SK-N-SH treated with all-trans-retinoic acid at 6 μM for 48 hours (cell line): ENCODE measurements around the gene WDR90.
"Not testable (repeated sequence)": the region's sequence is repeated elsewhere in the genome, so short reads cannot be mapped to it uniquely, and the experiment has no call there.

Experiments used
- ATAC-seq: fragments of 200-7000 bp; cut with Tn5 transposase; 3 replicates; pipeline ENCODE4 v1.9.1; 2020; ENCODE audit warnings: mild to moderate bottlenecking, moderate library complexity
- ARNTL ChIP-seq: fragments of 450-650 bp; formaldehyde crosslinking; IDR thresholded peaks from 2 replicates; pipeline ENCODE4 v1.5.0; 2020; ENCODE audit warnings: low read depth, mild to moderate bottlenecking, moderate library complexity, borderline replicate concordance
- BACH2 ChIP-seq: fragments of 250-450 bp; sonication (Bioruptor Pico); IDR thresholded peaks from 2 replicates; pipeline ENCODE4 v1.9.0; 2021; ENCODE audit warnings: mild to moderate bottlenecking, borderline replicate concordance
- CREB5 ChIP-seq: fragments of 250-450 bp; sonication (Bioruptor Pico); IDR thresholded peaks from 2 replicates; pipeline ENCODE4 v1.5.1; 2020; ENCODE audit warnings: low read depth, mild to moderate bottlenecking, moderate library complexity
- CSDC2 ChIP-seq: fragments of 250-450 bp; sonication (Bioruptor Pico); IDR thresholded peaks from 2 replicates; pipeline ENCODE4 v1.5.0; 2020; ENCODE audit warnings: mild to moderate bottlenecking, moderate library complexity
- CSRNP3 ChIP-seq: fragments of 250-450 bp; sonication (Bioruptor Pico); IDR thresholded peaks from 2 replicates; pipeline ENCODE4 v1.5.1; 2021; ENCODE audit warnings: mild to moderate bottlenecking, moderate library complexity
- ESRRG ChIP-seq: fragments of 250-450 bp; sonication (Bioruptor Pico); IDR thresholded peaks from 2 replicates; pipeline ENCODE4 v1.6.1; 2021; ENCODE audit warnings: mild to moderate bottlenecking
- GLIS3 ChIP-seq: fragments of 250-450 bp; sonication (Bioruptor Pico); IDR thresholded peaks from 2 replicates; pipeline ENCODE4 v1.5.0; 2020; ENCODE audit warnings: mild to moderate bottlenecking, moderate library complexity
- ISL1 ChIP-seq: fragments of 250-450 bp; sonication (Bioruptor Pico); IDR thresholded peaks from 2 replicates; pipeline ENCODE4 v2.1.2; 2022; ENCODE audit warnings: mild to moderate bottlenecking, moderate library complexity
- OSR1 ChIP-seq: fragments of 250-450 bp; sonication (Bioruptor Pico); IDR thresholded peaks from 2 replicates; pipeline ENCODE4 v1.8.0; 2022; ENCODE audit warnings: moderate library complexity, mild to moderate bottlenecking, inconsistent platforms
- PATZ1 ChIP-seq: fragments of 250-450 bp; sonication (Bioruptor Pico); IDR thresholded peaks from 2 replicates; pipeline ENCODE4 v1.8.0; 2020; ENCODE audit warnings: mild to moderate bottlenecking, moderate library complexity, borderline replicate concordance
- PPARA ChIP-seq: fragments of 250-450 bp; sonication (Bioruptor Pico); IDR thresholded peaks from 2 replicates; pipeline ENCODE4 v1.5.0; 2020; ENCODE audit warnings: mild to moderate bottlenecking, borderline replicate concordance
- RARB ChIP-seq: fragments of 250-450 bp; sonication (Bioruptor Pico); IDR thresholded peaks from 2 replicates; pipeline ENCODE4 v1.8.0; 2021; ENCODE audit warnings: mild to moderate bottlenecking, moderate library complexity
- SNAI2 ChIP-seq: fragments of 250-450 bp; sonication (Bioruptor Pico); IDR thresholded peaks from 2 replicates; pipeline ENCODE4 v1.5.0; 2020; ENCODE audit warnings: mild to moderate bottlenecking, moderate library complexity
- TCF4 ChIP-seq: fragments of 250-450 bp; sonication (Bioruptor Pico); IDR thresholded peaks from 2 replicates; pipeline ENCODE4 v1.8.0; 2021; ENCODE audit warnings: mild to moderate bottlenecking, moderate library complexity, borderline replicate concordance
- TOX ChIP-seq: fragments of 250-450 bp; sonication (Bioruptor Pico); IDR thresholded peaks from 2 replicates; pipeline ENCODE4 v1.8.0; 2021; ENCODE audit warnings: mild to moderate bottlenecking, moderate library complexity, borderline replicate concordance
- ZC3H10 ChIP-seq: fragments of 250-450 bp; sonication (Bioruptor Pico); IDR thresholded peaks from 2 replicates; pipeline ENCODE4 v1.5.1; 2021; ENCODE audit warnings: mild to moderate bottlenecking, moderate library complexity
- ZFP3 ChIP-seq: fragments of 250-450 bp; sonication (Bioruptor Pico); IDR thresholded peaks from 2 replicates; pipeline ENCODE4 v1.5.0; 2020; ENCODE audit warnings: mild to moderate bottlenecking, moderate library complexity
- ZFP30 ChIP-seq: fragments of 450-650 bp; formaldehyde crosslinking; IDR thresholded peaks from 2 replicates; pipeline ENCODE4 v1.5.0; 2022; ENCODE audit warnings: mild to moderate bottlenecking, moderate library complexity
- ZNF565 ChIP-seq: fragments of 450-650 bp; formaldehyde crosslinking; conservative IDR thresholded peaks from 2 replicates; pipeline ENCODE4 v1.5.0; 2020; ENCODE audit warnings: low read depth, mild to moderate bottlenecking, moderate library complexity
- ZNF8 ChIP-seq: fragments of 450-650 bp; formaldehyde crosslinking; IDR thresholded peaks from 2 replicates; pipeline ENCODE4 v1.5.0; 2020; ENCODE audit warnings: mild to moderate bottlenecking, moderate library complexity
- TF ChIP-seq, protein P1 (sequence below): fragments of 250-450 bp; sonication (Bioruptor Pico); IDR thresholded peaks from 2 replicates; pipeline ENCODE4 v1.8.0; 2021; ENCODE audit warnings: low read depth, mild to moderate bottlenecking, moderate library complexity, borderline replicate concordance
- TF ChIP-seq, protein P2 (sequence below): fragments of 250-450 bp; sonication (Bioruptor Pico); IDR thresholded peaks from 2 replicates; pipeline ENCODE4 v1.5.0; 2020; ENCODE audit warnings: mild to moderate bottlenecking, moderate library complexity

Gene WDR90

GRCh38 chr16:687499-687898 is 38.3 kb downstream of the WDR90 start:
- TF ChIP-seq ZNF8 (CRISPR knock-in tag) (no peak), RARB (no peak), ZFP3 (CRISPR knock-in tag) (no peak), ZFP30 (no peak), ZC3H10 (no peak), BACH2 (CRISPR knock-in tag) (no peak), ISL1 (CRISPR knock-in tag) (no peak), PPARA (CRISPR knock-in tag) (no peak), PATZ1 (CRISPR knock-in tag) (no peak), TCF4 (no peak), ARNTL (CRISPR knock-in tag) (no peak), GLIS3 (CRISPR knock-in tag) (no peak), ZNF565 (CRISPR knock-in tag) (no peak), TOX (CRISPR knock-in tag) (no peak), CSDC2 (CRISPR knock-in tag) (no peak)
- no peak for ATAC-seq

- TF ChIP-seq ESRRG (CRISPR knock-in tag): no peak
- TF ChIP-seq, protein P1, sequence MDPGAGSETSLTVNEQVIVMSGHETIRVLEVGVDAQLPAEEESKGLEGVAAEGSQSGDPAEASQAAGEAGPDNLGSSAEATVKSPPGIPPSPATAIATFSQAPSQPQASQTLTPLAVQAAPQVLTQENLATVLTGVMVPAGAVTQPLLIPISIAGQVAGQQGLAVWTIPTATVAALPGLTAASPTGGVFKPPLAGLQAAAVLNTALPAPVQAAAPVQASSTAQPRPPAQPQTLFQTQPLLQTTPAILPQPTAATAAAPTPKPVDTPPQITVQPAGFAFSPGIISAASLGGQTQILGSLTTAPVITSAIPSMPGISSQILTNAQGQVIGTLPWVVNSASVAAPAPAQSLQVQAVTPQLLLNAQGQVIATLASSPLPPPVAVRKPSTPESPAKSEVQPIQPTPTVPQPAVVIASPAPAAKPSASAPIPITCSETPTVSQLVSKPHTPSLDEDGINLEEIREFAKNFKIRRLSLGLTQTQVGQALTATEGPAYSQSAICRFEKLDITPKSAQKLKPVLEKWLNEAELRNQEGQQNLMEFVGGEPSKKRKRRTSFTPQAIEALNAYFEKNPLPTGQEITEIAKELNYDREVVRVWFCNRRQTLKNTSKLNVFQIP (CRISPR knock-in tag): no peak
- no peak for TF ChIP-seq ARNTL (CRISPR knock-in tag)
- TF ChIP-seq PPARA (CRISPR knock-in tag): no peak
- TF ChIP-seq SNAI2 (CRISPR knock-in tag): no peak
- no peak for TF ChIP-seq CREB5 (CRISPR knock-in tag)
- no peak for TF ChIP-seq PATZ1 (CRISPR knock-in tag)
- TF ChIP-seq ISL1 (CRISPR knock-in tag): no peak
- no peak for TF ChIP-seq OSR1 (CRISPR knock-in tag)
- TF ChIP-seq TCF4: no peak
- no peak for TF ChIP-seq GLIS3 (CRISPR knock-in tag)
- no peak for TF ChIP-seq ZNF8 (CRISPR knock-in tag)
- TF ChIP-seq TOX (CRISPR knock-in tag): no peak
- no peak for TF ChIP-seq ZNF565 (CRISPR knock-in tag)
- TF ChIP-seq ZFP3 (CRISPR knock-in tag): no peak
- no peak for TF ChIP-seq CSDC2 (CRISPR knock-in tag)
- TF ChIP-seq, protein P2, sequence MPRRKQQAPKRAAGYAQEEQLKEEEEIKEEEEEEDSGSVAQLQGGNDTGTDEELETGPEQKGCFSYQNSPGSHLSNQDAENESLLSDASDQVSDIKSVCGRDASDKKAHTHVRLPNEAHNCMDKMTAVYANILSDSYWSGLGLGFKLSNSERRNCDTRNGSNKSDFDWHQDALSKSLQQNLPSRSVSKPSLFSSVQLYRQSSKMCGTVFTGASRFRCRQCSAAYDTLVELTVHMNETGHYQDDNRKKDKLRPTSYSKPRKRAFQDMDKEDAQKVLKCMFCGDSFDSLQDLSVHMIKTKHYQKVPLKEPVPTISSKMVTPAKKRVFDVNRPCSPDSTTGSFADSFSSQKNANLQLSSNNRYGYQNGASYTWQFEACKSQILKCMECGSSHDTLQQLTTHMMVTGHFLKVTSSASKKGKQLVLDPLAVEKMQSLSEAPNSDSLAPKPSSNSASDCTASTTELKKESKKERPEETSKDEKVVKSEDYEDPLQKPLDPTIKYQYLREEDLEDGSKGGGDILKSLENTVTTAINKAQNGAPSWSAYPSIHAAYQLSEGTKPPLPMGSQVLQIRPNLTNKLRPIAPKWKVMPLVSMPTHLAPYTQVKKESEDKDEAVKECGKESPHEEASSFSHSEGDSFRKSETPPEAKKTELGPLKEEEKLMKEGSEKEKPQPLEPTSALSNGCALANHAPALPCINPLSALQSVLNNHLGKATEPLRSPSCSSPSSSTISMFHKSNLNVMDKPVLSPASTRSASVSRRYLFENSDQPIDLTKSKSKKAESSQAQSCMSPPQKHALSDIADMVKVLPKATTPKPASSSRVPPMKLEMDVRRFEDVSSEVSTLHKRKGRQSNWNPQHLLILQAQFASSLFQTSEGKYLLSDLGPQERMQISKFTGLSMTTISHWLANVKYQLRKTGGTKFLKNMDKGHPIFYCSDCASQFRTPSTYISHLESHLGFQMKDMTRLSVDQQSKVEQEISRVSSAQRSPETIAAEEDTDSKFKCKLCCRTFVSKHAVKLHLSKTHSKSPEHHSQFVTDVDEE: no peak
- TF ChIP-seq CSRNP3 (CRISPR knock-in tag): no peak
- no peak for TF ChIP-seq RARB
- peak; percentile 1; the same call in 2 of the 3 replicates for ATAC-seq
Observed at GRCh38 chr16:689175-689897, 40.2 kb downstream of the WDR90 start.

DNA sequence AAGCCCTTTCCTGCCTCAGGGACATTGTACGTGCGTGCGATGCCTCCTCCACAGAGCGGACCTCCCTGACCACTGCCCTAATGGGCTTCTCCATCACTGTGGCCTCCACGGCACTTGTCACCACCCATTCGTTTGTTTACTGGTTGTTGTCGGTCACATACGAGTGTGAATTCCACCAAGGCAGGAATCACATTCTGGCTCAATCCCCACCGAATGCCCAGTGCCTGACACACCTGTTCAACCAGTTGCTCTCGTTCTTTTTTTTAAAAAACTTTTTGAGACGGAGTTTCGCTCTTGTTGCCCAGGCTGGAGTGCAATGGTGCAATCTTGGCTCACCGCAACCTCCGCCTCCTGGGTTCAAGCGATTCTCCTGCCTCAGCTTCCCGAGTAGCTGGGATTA is 42.1 kb downstream of the WDR90 start:
- ATAC-seq: not testable (repeated sequence)
